HG02571 (cell line): Measurements from ENCODE around the gene ITGA2.

Experiments used
- ATAC-seq: cut with Tn5 transposase; IDR thresholded peaks from one replicate; pipeline ENCODE4 v1.9.1; 2021; ENCODE audit warnings: mild to moderate bottlenecking, moderate library complexity; ENCODE audit not compliant: unreplicated experiment

Gene ITGA2

GRCh38 chr5:53133020-53133419 is 143.9 kb downstream of the ITGA2 start:
- ATAC-seq, result no peak
